ENCODE results near the gene HDAC2.

DNA sequence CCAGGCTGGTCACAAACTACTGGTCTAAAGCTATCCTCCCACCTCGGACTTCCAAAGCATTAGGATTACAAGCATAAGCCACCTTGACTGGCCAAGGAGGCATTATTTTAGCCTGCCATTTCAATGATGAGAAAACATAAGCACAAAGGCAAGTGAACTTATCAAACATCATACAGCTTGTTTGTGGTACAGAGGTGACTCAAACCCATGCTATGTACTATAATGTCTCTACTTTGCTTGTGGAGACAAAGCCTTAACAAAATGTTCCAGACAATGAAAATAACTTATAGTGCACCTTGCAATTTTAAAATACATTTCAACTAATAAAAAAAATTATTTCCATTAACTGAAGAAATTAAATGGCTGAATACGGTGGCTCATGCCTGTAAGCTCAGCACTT is 26.2 kb downstream of the HDAC2 start:
- TF ChIP-seq CTCF (IDR thresholded peaks at IDR 0.05; ENCODE audit: extremely low read depth in 1 of 2, insufficient read depth in 1 of 2, low read depth in 1 of 2, low read length in 2 of 2) (no peak), POLR2A (IDR thresholded peaks at IDR 0.05; ENCODE audit: low read depth, low read length) (no peak), EZH2 (IDR thresholded peaks at IDR 0.05; ENCODE audit: borderline replicate concordance, low read depth, low read length, severe bottlenecking) (no peak), POLR2AphosphoS5 (IDR thresholded peaks at IDR 0.05; ENCODE audit: insufficient read depth, low read depth, low read length) (no peak), FOS (IDR thresholded peaks at IDR 0.05; ENCODE audit: borderline replicate concordance, insufficient read depth, low read length) (no peak), GATA2 (IDR thresholded peaks at IDR 0.05; ENCODE audit: insufficient read depth, insufficient read length, low read depth, low read length) (no peak), MYC (IDR thresholded peaks at IDR 0.05; ENCODE audit: low read depth, low read length) (no peak)

All from endothelial cell of umbilical vein (primary cell).